Measurements from ENCODE around the gene THRAP3. TPM values are rescaled to one million over a fixed set of nuclear protein-coding genes. Genes with fewer than 3 reads are reported as not detected.

THRAP3 gene
- total and polyA plus RNA-seq, 2 donors (not counting 3 experiments of a cell fraction or from before 2014, with no cell fraction given), result 38.0 to 144 TPM

DNA sequence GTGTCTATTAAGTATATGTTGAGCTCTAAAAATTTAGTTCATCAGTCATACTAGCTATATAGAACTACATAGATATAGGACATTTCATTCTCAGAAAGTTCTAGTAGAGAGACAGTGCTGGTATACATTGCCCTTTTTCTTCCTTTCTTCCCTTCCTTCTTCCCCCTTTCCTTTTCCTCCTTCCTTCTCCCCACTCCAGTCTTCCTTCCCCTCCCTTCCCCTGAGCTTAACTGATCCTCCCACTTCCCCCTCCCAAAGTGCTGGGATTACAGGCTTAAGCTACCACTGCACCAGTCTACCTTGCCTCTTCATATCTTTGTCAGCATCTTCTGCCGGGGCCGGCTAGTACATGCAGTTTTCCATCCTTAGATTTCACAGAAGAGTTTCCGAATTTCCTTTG lies 12.1 kb downstream of the THRAP3 start:
- CTCF ChIA-PET, result interaction anchor here (0.8 to 1.3 kb wide), 2 partner anchors 12 to 50 kb away, joined by 3 read pairs; partner anchors contain the start of gene THRAP3
- BruUV-seq (replicated peaks), result no TSS peak
- no peak overlapping the region for H3K4me3 ChIP-seq (replicated peaks in 1 of 3; ENCODE audit: insufficient read depth in 1 of 3, low read depth in 1 of 3, low read length in 3 of 3)
- no peak overlapping the region for H3K9ac ChIP-seq (replicated peaks; ENCODE audit: extremely low read depth, insufficient read depth, low read length)
- H3K9me3 ChIP-seq (replicated peaks; ENCODE audit: control insufficient read depth, insufficient read depth, low read length), result no peaks in the 10 kb centered on the region
- peaks cover 96% of the 10 kb centered on the region for H3K79me2 ChIP-seq (ENCODE audit: control insufficient read depth, insufficient read depth, low read length)
- H2AFZ ChIP-seq (ENCODE audit: low read depth, low read length), result no peak overlapping the region
- no peak overlapping the region for H3K4me2 ChIP-seq (ENCODE audit: insufficient read depth, low read length)
- peaks cover under 1% of the 10 kb centered on the region for H4K20me1 ChIP-seq (replicated peaks; ENCODE audit: control insufficient read depth, extremely low read depth, insufficient read depth, low read length)
- dilution Hi-C loops (cut with MboI; ENCODE audit: extremely low pct_ligation_motif_present, low sequenced_read_pairs) (no loop called here), intact Hi-C loops (cut with micrococcal nuclease) (no loop called here)
- POLR2A ChIA-PET, result interaction anchor here (1.4 kb wide), 1 partner anchor 12 kb away, joined by 13 read pairs; the partner anchor contains the start of gene THRAP3
- peaks cover 2% of the 10 kb centered on the region for H3K9me1 ChIP-seq (replicated peaks; ENCODE audit: control insufficient read depth, extremely low read depth, insufficient read depth, low read length)
- H3K27me3 ChIP-seq (ENCODE audit: control insufficient read depth in 2 of 2, insufficient read depth in 2 of 2, low read length in 2 of 2), result no peaks in the 10 kb centered on the region
- FAIRE-seq (no peak), DNase-seq (ENCODE audit: low read depth, low spot score) (no peak)
- TF ChIP-seq MYC (IDR thresholded peaks at IDR 0.05; ENCODE audit: low read depth, low read length), result no peak
- TF ChIP-seq, protein P1, sequence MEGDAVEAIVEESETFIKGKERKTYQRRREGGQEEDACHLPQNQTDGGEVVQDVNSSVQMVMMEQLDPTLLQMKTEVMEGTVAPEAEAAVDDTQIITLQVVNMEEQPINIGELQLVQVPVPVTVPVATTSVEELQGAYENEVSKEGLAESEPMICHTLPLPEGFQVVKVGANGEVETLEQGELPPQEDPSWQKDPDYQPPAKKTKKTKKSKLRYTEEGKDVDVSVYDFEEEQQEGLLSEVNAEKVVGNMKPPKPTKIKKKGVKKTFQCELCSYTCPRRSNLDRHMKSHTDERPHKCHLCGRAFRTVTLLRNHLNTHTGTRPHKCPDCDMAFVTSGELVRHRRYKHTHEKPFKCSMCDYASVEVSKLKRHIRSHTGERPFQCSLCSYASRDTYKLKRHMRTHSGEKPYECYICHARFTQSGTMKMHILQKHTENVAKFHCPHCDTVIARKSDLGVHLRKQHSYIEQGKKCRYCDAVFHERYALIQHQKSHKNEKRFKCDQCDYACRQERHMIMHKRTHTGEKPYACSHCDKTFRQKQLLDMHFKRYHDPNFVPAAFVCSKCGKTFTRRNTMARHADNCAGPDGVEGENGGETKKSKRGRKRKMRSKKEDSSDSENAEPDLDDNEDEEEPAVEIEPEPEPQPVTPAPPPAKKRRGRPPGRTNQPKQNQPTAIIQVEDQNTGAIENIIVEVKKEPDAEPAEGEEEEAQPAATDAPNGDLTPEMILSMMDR (IDR thresholded peaks at IDR 0.05; ENCODE audit: extremely low read depth in 1 of 2, insufficient read depth in 1 of 2, low read depth in 1 of 2, low read length in 2 of 2), result no peak
- TF ChIP-seq, protein P2, sequence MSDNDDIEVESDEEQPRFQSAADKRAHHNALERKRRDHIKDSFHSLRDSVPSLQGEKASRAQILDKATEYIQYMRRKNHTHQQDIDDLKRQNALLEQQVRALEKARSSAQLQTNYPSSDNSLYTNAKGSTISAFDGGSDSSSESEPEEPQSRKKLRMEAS (IDR thresholded peaks at IDR 0.05; ENCODE audit: insufficient read depth, insufficient read length), result no peak
- no peak for TF ChIP-seq POLR2AphosphoS5 (IDR thresholded peaks at IDR 0.05; ENCODE audit: insufficient read depth, low read depth, low read length)
- TF ChIP-seq GATA2 (IDR thresholded peaks at IDR 0.05; ENCODE audit: insufficient read depth, insufficient read length, low read depth, low read length), result no peak
- no peak for TF ChIP-seq POLR2A (IDR thresholded peaks at IDR 0.05; ENCODE audit: low read depth, low read length)
- TF ChIP-seq JUN (IDR thresholded peaks at IDR 0.05; ENCODE audit: borderline replicate concordance, insufficient read depth, insufficient read length, low read depth), result no peak
- TF ChIP-seq FOS (IDR thresholded peaks at IDR 0.05; ENCODE audit: borderline replicate concordance, insufficient read depth, low read length), result no peak
- no peak overlapping the region for H3K27ac ChIP-seq (ENCODE audit: insufficient read depth, low read depth, low read length)
- peaks cover 5 to 6% of the 10 kb centered on the region in 2 experiments for H3K36me3 ChIP-seq (ENCODE audit: control insufficient read depth in 2 of 2, extremely low read depth in 1 of 2, insufficient read depth in 2 of 2, low read length in 2 of 2)
- H3K4me1 ChIP-seq (ENCODE audit: control insufficient read depth, extremely low read depth, insufficient read depth, low read length), result peaks cover under 1% of the 10 kb centered on the region
